ENCODE measurements around the gene RUFY4.

- TF ChIP-seq SP2 (IDR thresholded peaks at IDR 0.05; ENCODE audit: extremely low read depth, low read depth, low read length, poor library complexity, severe bottlenecking), result no peak
- TF ChIP-seq HINFP (tag; conservative IDR thresholded peaks at IDR 0.05; ENCODE audit: low read depth), result no peak
- no peak for TF ChIP-seq HMG20B (CRISPR knock-in tag; IDR thresholded peaks at IDR 0.05)
- no peak for TF ChIP-seq PML (IDR thresholded peaks at IDR 0.05; ENCODE audit: low read length)
- TF ChIP-seq FOXM1 (IDR thresholded peaks at IDR 0.05; ENCODE audit: low read depth), result no peak
- no peak for TF ChIP-seq FOXM1 (CRISPR knock-in tag; IDR thresholded peaks at IDR 0.05; ENCODE audit: low read depth)
Measured at GRCh38 chr2:218029366-218030360, 39.4 kb upstream of the RUFY4 start.

All from K562 (cell line).